HAP-1 (cell line): Measurements from ENCODE around the gene CDKN2A.

Experiments
- DNase-seq, 2 experiments: peaks; one replicate each; pipeline ENCODE4 v3.0.0-alpha.2; 2016 to 2020; ENCODE audit warnings: low spot score in 2 of 2
- H3K27me3 ChIP-seq: fragments of 250-450 bp; sonication (Bioruptor Pico); 2 replicates; pipeline ENCODE4 v1.5.1; 2020; ENCODE audit warnings: low read depth, mild to moderate bottlenecking, moderate library complexity
- H3K36me3 ChIP-seq: fragments of 250-450 bp; sonication (Bioruptor Pico); replicated peaks from 2 replicates; pipeline ENCODE4 v1.5.1; 2020; ENCODE audit warnings: mild to moderate bottlenecking
- H3K4me1 ChIP-seq: fragments of 250-450 bp; sonication (Bioruptor Pico); 2 replicates; pipeline ENCODE4 v1.5.1; 2020; ENCODE audit warnings: mild to moderate bottlenecking
- H3K4me3 ChIP-seq: fragments of 250-450 bp; sonication (Bioruptor Pico); 2 replicates; pipeline ENCODE4 v1.5.1; 2020; ENCODE audit warnings: mild to moderate bottlenecking, moderate library complexity
- H3K9me3 ChIP-seq: fragments of 250-450 bp; sonication (Bioruptor Pico); 2 replicates; pipeline ENCODE4 v1.5.1; 2020; ENCODE audit warnings: mild to moderate bottlenecking, moderate library complexity
- in situ Hi-C: fragments of 300-500 bp; cut with MboI; formaldehyde crosslinking; loops from 3 replicates; pipeline ENCODE4 v1.14.3; 2020; ENCODE audit warnings: low sequenced_read_pairs, inconsistent platforms, mixed read lengths

Gene CDKN2A

DNA sequence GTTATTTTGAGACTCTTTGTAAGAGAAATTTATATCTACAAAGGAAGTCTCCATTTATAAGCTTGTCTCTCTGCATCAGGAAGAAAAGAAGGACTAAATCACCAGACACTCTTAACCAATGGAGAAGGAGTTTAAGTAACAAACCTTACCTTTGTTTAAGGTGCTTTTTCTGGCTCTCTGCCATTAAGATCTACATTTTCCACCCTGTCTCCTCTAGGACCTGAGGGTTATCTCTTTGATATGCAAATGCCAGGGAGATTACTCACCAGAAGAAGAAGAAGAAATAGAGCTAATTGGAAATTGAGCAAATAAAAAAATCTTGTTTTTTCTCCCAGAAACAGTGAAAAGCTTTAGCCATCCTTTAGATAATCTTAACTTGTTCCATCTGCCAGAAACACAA, 60.9 kb downstream of the CDKN2A start:
- peak; percentile 19 to 58 for DNase-seq
- in situ Hi-C loops, result no loop called here
- H3K27me3 ChIP-seq, result no peaks in the 10 kb centered on the region

GRCh38 chr9:21931428-21931827, 62.8 kb downstream of the CDKN2A start:
- DNase-seq, result no peak
- in situ Hi-C loops, result no loop called here

More for the DNA sequence above, 60.9 kb downstream of the CDKN2A start:
- H3K9me3 ChIP-seq, result no peaks in the 10 kb centered on the region
- no peaks in the 10 kb centered on the region for H3K36me3 ChIP-seq
- H3K4me1 ChIP-seq, result peaks cover 15% of the 10 kb centered on the region
- no peak overlapping the region for H3K4me3 ChIP-seq

DNA sequence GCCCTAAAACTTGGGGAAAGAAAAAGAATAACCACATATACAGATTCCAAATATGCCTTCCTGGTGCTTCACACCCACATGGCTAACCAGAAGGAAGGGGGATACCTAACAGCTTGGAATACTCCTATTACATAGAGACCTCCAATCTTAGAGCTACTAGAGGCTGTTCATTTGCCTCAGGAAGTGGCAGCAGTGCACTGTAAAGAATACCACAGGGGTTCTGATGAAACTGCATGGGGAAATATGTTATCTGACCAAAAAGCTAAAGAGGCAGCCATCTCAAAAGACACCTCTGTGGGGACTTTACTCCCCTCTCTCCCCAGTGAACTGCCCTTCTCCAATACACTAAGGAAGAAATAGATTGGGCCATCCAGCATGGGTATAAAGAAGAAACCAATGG, 66.4 kb downstream of the CDKN2A start:
- Histone ChIP-seq H3K27me3 (no peaks in the 10 kb centered on the region), H3K36me3 (no peaks in the 10 kb centered on the region), H3K4me1 (no peaks in the 10 kb centered on the region), H3K9me3 (no peaks in the 10 kb centered on the region), H3K4me3 (no peak overlapping the region)
- in situ Hi-C loops, result no loop called here
- DNase-seq, result no peak

More at GRCh38 chr9:21931428-21931827, 62.8 kb downstream of the CDKN2A start:
- no peak overlapping the region for H3K4me3 ChIP-seq
- no peaks in the 10 kb centered on the region for H3K27me3 ChIP-seq
- H3K36me3 ChIP-seq, result no peaks in the 10 kb centered on the region
- peaks cover 15% of the 10 kb centered on the region for H3K4me1 ChIP-seq
- H3K9me3 ChIP-seq, result no peaks in the 10 kb centered on the region

DNA sequence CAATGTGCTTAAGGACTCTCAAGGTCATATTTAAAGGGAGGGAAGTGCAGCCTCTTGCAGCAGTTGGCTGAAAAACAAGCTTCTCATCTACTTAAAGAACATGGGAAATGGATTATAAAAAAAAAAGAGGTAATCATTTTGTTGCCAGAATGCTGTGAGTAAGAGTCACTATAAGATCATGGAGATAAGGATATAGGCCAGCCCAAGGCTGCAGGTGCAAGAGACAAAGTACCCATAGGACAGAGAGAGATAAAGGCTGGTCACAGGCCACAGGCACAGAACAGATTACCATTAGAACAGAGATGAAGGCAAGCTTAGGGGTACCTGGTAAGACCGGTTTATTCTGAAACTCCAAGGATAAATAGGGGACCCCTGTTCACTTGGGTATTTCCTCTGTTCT, 70.5 kb downstream of the CDKN2A start:
- in situ Hi-C loops, result no loop called here
- H3K36me3 ChIP-seq, result no peaks in the 10 kb centered on the region
- no peak overlapping the region for H3K4me3 ChIP-seq
- H3K9me3 ChIP-seq, result no peaks in the 10 kb centered on the region
- peaks cover 4% of the 10 kb centered on the region; the same call in 1 of the 2 replicates for H3K4me1 ChIP-seq
- DNase-seq, result no peak
- H3K27me3 ChIP-seq, result no peaks in the 10 kb centered on the region

- Histone ChIP-seq H3K9me3 (no peaks in the 10 kb centered on the region), H3K4me1 (peaks cover 4% of the 10 kb centered on the region; the same call in 1 of the 2 replicates), H3K4me3 (no peak overlapping the region), H3K36me3 (no peaks in the 10 kb centered on the region), H3K27me3 (no peaks in the 10 kb centered on the region)
- no peak for DNase-seq
- in situ Hi-C loops, result no loop called here
These were observed 74.5 kb downstream of the CDKN2A start for GRCh38 chr9:21919377-21920362.
